NCI-H1694 (cell line): ENCODE results near the gene SPRTN.

Experiments
- DNase-seq: peaks from one replicate; lab custom pipeline; 2025; lab: John Stamatoyannopoulos, UW

Gene SPRTN

GRCh38 chr1:231381729-231382128, 43.6 kb downstream of the SPRTN start:
- no peak for DNase-seq

GRCh38 chr1:231382426-231382825, 44.3 kb downstream of the SPRTN start:
- no peak for DNase-seq

- no peak for DNase-seq
Observed at GRCh38 chr1:231383159-231383860, 45.2 kb downstream of the SPRTN start.

- peak; percentile 63 for DNase-seq
Observed at GRCh38 chr1:231384696-231385415, 46.8 kb downstream of the SPRTN start.

- DNase-seq, result no peak
Observed at GRCh38 chr1:231385416-231385748, 47.3 kb downstream of the SPRTN start.

GRCh38 chr1:231386466-231386865, 48.4 kb downstream of the SPRTN start:
- no peak for DNase-seq

GRCh38 chr1:231387770-231388669, 49.9 kb downstream of the SPRTN start:
- no peak for DNase-seq

GRCh38 chr1:231390071-231390470, 52.0 kb downstream of the SPRTN start:
- DNase-seq, result no peak

GRCh38 chr1:231392389-231393131, 54.5 kb downstream of the SPRTN start:
- DNase-seq, result no peak

GRCh38 chr1:231393668-231394067, 55.6 kb downstream of the SPRTN start:
- DNase-seq, result no peak

- no peak for DNase-seq
Observed at GRCh38 chr1:231395076-231395997, 57.2 kb downstream of the SPRTN start.

GRCh38 chr1:231395998-231396390, 57.9 kb downstream of the SPRTN start:
- no peak for DNase-seq

GRCh38 chr1:231396643-231397042, 58.5 kb downstream of the SPRTN start:
- no peak for DNase-seq

GRCh38 chr1:231397886-231398671, 60.0 kb downstream of the SPRTN start:
- DNase-seq, result no peak

- DNase-seq, result no peak
Observed at GRCh38 chr1:231401478-231401877, 63.4 kb downstream of the SPRTN start.

- DNase-seq, result no peak
Observed at GRCh38 chr1:231404318-231404717, 66.2 kb downstream of the SPRTN start.
